ENCODE measurements around the gene GZMA.

The GZMA gene

GRCh38 chr5:55110217-55110616, 7.8 kb downstream of the GZMA start:
- no peak for DNase-seq

DNA sequence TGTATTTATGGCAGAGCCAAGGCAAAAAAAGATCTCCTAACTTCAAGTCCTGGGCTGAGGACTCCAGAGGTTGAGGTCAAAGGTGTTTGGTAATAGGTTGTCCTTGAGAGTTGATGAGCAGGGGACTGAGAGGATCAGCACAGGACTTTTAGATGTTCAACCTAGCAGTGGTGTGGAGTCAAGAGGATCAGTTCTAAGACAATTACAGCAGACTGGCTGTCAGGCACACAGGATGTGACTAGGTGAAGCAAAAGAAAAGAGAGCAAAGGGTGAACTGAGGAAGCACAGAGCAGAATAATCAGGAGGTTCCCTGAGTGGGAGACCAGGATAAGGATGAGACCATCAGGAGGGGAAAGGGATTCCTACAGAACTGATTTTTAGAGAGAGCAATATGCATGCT, 10.9 kb downstream of the GZMA start:
- DNase-seq = no peak

GRCh38 chr5:55114061-55114460, 11.6 kb downstream of the GZMA start:
- DNase-seq = no peak

- no peak for DNase-seq
Measured at GRCh38 chr5:55123365-55123764, 20.9 kb downstream of the GZMA start.

GRCh38 chr5:55134053-55134722, 31.7 kb downstream of the GZMA start:
- no peak for DNase-seq

DNA sequence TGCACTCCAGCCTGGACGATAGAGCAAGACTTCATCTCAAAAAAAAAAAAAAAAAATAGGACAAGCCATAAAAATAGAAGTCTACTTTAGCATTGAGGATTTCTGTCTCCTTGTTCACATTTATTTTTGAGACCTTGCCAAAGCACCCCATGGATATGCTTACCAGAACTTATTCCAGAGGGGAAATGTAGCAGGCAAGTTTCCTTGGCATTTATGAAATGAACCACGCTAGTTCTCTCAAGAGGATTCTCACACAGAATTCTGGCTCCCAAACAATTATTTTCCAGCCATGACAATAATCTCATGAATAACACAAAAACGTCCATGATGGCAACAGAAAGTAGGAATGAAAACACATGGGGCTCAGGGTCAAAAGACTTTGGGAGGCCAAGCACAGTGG, 34.1 kb downstream of the GZMA start:
- DNase-seq = no peak

DNA sequence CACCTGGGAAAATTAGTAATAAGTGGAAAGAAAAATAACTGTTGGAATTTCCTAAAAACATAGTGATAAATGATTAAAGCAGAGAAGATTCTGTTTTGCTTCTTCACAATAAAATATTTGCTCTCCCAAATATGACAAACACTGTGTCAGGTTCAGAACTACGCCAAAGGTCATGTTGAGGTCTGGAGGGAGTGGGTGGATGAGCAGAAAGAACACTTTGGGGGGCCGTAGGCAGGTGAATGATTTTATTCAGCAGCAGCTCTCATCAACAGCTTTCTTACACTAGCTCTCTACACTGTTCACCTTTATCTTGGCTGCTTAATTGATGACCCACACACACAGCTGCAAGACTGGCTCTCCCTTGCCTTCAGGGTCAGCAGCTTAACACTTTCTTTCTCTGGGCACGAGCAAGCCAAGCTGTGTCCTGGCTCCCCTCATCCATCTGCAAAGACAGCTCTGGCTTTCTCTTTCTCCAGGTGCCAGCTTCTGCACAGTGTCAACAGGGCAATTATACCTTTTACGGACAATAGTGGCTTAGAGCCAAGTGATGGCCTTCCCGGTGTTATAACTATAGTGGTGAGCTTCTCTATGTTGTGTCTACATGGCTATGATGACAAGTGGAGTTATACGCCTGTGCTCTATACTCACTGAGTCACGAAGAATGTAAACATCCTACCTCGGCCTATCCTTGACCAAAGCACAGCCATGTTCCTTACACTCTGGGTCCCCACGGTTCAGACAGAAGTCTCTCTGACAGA, 38.6 kb downstream of the GZMA start:
- no peak for DNase-seq

GRCh38 chr5:55141945-55142690, 39.7 kb downstream of the GZMA start:
- DNase-seq = no peak

DNA sequence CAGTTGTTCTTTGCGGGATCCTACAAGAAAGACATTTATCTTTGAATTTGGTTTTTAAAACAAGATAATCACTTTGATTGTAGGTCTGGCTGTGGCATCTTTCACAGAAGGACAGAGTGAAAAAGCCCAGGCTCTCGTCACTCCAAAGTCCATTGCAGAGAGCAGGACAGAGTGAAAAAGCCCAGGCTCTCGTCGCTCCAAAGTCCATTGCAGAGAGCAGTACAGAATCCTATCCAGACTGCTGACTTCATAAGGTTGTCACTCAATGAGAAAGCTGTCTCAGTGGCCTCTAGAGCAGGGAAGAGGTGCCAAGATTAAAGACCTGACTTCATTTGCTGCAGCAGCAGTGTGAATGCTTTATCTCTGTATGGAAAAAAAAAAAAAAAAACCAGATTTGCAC, 41.2 kb downstream of the GZMA start:
- DNase-seq = no peak

DNA sequence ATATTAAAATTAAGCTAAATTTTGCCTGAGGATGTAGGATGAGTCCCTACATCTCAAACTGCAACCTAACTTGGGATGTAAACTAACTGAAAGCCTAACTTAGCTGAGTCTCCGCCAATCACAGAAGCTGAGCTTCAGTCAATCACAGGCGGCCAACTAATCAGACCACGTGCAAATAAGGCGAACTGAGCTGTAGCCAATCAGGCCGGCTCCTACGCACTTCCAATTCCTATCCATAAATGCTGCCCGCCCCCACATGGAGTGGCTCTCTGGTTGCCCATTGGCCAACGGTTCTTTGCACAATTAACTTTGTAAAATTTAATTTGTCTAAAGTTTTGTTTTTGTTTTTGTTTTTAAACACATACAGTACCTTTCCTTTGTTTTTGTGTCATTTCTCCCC, 43.6 kb downstream of the GZMA start:
- no peak for DNase-seq

- DNase-seq = peak; percentile 32
Measured at GRCh38 chr5:55146543-55147151, 44.2 kb downstream of the GZMA start.

DNA sequence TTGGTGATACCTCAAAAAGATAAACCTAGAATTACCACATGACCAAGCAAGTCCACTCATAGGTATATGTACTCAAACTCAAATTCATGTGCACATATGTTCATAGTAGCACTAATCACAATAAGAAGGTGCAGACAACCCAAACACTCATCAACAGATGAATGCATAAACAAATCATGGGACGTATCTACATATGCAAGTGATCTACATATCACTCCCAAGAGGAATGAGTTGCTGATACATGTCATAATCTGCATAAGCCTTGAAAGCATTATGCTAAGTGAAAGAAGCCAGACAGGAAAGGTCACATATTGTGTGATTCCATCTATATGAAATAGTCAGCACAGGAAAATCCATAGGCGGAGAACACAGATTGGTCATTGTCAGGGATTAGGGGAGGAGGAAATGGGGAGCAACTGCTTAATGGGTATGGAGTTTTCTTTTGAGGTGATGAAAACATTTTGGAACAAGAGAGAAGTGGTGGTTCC, 46.9 kb downstream of the GZMA start:
- DNase-seq = no peak

- DNase-seq = no peak
Measured at GRCh38 chr5:55151923-55152842, 49.7 kb downstream of the GZMA start.

GRCh38 chr5:55154873-55155272, 52.4 kb downstream of the GZMA start:
- no peak for DNase-seq
